Measurements from ENCODE around the gene NXPE2.
"Not testable (repeated sequence)": the region's sequence is repeated elsewhere in the genome, so short reads cannot be mapped to it uniquely, and the experiment has no call there.

NXPE2 gene

GRCh38 chr11:114678125-114679036 is at the start of gene NXPE2:
TSS of gene NXPE2 (plus strand) at chr11:114678527. CDS start at chr11:114678576, 49 bp downstream.
- no peak for DNase-seq

GRCh38 chr11:114631445-114631965 is 46.8 kb upstream of the NXPE2 start:
- DNase-seq: not testable (repeated sequence)

DNA sequence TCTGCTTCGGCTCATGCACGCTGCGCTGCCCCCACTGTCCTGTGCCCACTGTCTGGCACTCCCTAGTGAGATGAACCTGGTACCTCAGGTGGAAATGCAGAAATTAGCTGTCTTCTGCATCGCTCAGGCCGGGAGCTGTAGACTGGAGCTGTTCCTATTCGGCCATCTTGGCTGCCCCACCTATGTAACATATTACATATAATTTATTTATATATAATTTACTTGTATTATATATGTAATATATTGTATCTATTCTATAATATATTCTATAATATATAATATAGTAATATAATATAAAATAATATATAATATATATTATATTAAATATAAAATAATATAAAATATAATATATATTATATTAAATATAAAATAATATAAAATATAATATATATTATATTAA is 38.9 kb upstream of the NXPE2 start:
- DNase-seq: not testable (repeated sequence)

GRCh38 chr11:114650661-114651060 is 27.7 kb upstream of the NXPE2 start:
- no peak for DNase-seq

- no peak for DNase-seq
Measured at GRCh38 chr11:114651145-114651718, 27.1 kb upstream of the NXPE2 start.

GRCh38 chr11:114653148-114653547 is 25.2 kb upstream of the NXPE2 start:
- DNase-seq: no peak

GRCh38 chr11:114664641-114665040 is 13.7 kb upstream of the NXPE2 start:
- no peak for DNase-seq

- DNase-seq: no peak
Measured at GRCh38 chr11:114666760-114667159, 11.6 kb upstream of the NXPE2 start.

GRCh38 chr11:114668109-114668508 is 10.2 kb upstream of the NXPE2 start:
- DNase-seq: no peak

- DNase-seq: no peak
Measured at GRCh38 chr11:114673661-114674060, 4.7 kb upstream of the NXPE2 start.

GRCh38 chr11:114679505-114679904 is 1.2 kb downstream of the NXPE2 start:
- no peak for DNase-seq

GRCh38 chr11:114683007-114683406 is 4.7 kb downstream of the NXPE2 start:
- DNase-seq: no peak

GRCh38 chr11:114684636-114685035 is 6.3 kb downstream of the NXPE2 start:
- DNase-seq: no peak

- no peak for DNase-seq
Measured at GRCh38 chr11:114685097-114685496, 6.8 kb downstream of the NXPE2 start.

DNA sequence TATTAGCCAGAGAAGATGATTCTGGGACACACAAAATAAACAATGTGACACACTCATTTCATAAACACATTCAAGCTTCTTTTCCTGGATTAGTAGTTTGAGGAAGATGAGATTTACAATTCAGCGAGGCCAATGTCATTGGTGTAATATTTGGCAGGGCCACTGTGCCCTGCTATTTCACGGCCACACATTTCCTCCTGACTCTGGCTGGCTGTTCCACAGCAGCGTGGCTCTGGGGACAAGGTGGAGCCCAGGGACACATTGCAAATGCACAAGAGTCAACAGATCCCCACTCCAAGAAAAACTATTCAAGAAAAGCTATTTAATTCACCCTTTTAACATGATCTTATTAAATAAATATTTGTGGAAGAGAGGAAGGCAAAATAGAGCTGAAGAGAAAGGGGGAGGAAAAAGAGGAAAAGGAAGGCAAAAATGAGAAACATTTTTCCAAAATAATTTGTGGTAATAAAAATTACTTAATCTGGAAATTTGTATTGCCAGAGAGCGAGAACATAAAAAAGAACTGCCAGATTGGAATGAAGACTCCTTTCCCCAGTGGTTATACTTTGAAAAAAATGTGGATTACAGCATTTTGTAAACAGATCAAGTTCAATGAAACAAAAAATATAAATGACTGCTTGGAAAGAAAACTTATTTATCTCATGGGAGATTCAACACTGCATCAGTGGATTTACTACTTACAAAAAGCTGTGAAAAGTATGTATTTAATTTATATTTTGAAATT is 27.1 kb downstream of the NXPE2 start:
- no peak for DNase-seq

DNA sequence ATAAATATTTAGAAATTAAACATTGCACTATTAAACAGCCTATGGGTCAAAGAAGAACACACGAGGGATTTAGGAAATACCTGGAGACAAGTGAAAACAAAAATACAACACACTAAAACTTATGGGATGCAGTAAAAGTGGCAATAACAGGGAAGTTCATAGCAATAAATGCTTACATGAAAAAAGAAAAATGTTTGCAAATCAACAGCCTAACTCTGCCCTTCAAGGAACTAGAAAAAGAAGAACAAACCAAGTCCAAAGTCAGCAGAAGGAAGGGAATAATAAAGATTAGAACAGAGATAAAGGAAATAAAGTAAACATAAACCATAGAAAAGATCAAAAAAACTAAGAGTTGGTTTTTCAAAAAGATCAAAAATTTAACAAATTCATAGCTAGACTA is 31.6 kb downstream of the NXPE2 start:
- DNase-seq: no peak

- DNase-seq: no peak
Measured at GRCh38 chr11:114713756-114714155, 35.4 kb downstream of the NXPE2 start.

- DNase-seq: no peak
Measured at GRCh38 chr11:114719562-114719961, 41.2 kb downstream of the NXPE2 start.

DNA sequence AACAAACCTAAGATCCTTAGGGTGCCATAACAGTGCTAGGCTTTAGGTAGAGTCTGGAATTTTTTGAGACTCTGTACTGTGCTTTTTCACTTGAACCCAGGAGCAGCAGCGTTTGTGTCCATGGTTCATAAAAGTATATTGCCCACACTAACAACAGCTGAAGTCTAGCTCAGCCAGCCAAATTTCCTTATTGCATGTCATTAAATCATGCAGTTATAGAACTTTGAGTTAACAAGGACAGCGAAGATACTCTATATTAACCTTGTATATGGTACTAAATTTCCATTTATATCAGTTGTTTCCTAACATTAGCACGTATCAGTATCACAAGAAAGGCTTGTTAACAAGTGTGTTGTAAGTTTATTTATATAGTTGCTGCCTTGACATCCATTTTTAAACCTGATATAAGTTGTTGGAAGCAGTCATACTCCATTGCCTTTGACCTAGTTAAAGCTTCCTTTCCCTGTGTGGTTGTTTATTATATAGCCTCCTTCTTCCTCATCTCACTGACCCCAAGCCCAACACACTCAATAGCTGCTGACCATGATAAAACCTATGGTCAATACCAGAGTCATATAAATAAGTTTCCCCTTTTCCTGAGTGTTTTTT is 46.7 kb downstream of the NXPE2 start:
- no peak for DNase-seq

DNA sequence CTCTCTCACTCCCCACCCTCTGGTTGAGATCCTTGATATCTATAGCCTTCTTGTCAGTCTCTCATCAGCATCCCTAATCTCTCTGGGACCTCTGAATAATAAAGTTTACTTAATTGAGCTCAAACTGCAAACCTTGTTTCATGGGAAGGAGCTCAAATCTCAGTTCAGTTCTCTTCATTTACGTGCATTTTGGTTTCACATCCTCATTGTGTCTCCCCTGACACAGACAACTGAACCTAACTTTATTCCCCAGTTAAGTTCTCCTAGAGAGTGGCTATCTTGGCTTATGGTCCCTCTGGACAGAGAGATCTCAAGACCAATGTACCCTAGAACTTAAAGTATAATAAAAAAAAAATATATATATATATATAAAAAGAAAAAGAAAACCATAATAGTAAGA is 47.3 kb downstream of the NXPE2 start:
- no peak for DNase-seq

DNA sequence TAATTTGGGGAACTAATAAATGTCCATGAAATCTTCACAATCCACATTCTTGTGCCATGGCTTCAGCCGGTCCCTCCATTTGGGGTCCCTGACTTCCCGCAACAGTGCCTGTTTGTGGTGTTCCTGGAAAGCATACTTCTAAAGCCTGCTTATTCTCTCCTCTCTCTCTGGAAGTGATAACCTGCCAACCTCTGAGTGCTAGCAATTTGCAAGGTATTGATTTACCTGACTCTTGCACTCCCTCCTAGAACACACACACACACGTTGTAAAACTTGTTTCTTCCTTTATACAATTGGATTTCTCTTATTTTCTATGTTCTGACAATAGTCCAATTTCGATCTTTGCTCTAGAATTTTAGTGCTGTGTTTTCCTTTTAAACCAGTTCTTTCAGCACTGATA is 58.5 kb downstream of the NXPE2 start:
- DNase-seq: no peak

DNA sequence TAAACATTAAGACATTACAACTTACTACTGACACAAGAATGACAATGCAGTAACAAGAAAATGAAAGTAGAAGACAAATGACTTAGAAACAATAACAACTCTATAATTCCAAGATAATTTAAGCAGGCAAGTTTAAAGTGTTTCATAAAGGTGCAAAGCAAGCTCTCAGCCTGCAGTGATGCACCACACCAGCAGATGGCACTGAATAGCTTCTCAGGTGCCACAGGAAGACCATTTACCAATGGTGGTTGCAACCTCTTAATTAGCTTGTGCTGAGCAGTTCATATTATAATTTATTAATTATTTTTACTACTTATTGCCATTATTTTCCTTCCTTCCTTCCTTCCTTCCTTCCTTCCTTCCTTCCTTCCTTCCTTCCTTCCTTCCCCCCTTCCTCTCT is 60.6 kb downstream of the NXPE2 start:
- DNase-seq: no peak

DNA sequence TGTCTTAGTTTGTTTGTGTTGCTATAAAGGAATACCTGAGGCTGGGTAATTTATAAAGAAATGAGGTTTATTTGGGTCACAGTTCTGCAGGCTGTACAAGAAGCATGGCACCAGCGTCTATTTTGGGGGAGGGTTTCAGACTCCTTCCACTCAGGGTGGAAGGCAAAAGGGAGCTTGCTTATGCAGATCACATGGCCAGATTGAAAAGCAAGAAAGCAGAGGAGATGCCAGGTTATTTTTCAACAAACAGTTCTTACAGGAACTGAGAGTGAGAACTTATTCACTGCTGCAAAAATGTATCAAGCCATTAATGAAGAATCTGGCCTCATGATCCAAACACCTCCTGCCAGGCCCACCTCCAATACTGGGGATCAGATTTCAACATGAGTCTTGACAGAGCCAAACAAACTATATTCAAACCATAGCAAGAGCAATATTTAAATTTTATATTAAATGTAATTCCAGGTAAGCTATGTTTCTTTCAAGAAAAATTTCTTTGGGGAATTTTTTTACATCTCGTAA is 66.9 kb downstream of the NXPE2 start:
- no peak for DNase-seq
